HG03103 (cell line): Measurements from ENCODE around the gene CHST15.

Experiments used
- ATAC-seq: cut with Tn5 transposase; IDR thresholded peaks from one replicate; pipeline ENCODE4 v1.9.1; 2021; ENCODE audit warnings: low read depth; ENCODE audit not compliant: unreplicated experiment

Gene CHST15, protein sequence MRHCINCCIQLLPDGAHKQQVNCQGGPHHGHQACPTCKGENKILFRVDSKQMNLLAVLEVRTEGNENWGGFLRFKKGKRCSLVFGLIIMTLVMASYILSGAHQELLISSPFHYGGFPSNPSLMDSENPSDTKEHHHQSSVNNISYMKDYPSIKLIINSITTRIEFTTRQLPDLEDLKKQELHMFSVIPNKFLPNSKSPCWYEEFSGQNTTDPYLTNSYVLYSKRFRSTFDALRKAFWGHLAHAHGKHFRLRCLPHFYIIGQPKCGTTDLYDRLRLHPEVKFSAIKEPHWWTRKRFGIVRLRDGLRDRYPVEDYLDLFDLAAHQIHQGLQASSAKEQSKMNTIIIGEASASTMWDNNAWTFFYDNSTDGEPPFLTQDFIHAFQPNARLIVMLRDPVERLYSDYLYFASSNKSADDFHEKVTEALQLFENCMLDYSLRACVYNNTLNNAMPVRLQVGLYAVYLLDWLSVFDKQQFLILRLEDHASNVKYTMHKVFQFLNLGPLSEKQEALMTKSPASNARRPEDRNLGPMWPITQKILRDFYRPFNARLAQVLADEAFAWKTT

DNA sequence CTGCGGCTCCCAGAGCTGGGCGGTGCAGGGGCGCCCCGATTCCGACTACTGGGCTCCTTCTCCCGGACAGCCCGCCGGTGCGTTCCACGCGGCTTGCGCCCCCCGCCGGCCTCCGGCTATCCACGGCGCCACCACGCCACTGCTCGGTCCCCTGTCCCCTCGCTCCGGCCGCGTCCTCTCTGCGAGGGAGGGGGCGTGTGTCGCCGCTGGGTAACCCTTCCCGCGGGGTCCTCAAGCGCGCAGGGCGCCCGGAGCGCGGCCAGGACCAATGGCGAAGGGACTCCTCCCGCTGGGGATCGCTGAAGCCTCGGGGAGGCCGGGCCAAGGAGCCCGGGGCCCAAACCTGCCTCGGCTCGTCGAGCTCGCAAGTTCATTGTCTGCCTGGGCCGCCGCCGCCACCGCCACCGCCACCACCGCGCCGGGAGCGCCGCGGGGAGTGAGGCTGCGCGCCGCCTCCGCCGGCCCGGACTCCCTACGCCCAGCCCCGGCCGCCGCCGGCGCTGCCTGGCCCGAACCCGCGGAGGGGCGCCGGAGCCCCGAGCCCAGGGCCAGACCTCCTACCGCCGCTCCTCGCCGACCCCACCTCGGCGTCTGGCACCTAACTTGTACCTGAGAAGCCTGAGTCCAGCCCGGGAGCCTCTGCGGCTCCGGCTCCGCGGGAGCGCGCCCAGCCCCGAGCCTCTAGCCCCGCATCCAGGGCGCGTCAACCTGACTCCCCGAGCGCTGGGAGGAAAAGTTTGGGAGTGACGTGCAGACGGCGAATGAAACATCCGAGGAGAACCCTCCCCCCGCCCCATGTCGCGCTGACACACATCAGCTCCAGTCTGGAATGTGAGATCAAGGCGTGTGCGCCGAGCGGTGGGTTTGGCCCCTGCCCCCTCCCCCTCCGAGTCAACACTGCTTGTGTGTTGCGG lies at the start of gene CHST15:
TSS of gene CHST15 (minus strand) at position 739 of the 914 bp plus-strand sequence. CDS start 47,386 bp downstream, outside the sequence.
- no peak for ATAC-seq

DNA sequence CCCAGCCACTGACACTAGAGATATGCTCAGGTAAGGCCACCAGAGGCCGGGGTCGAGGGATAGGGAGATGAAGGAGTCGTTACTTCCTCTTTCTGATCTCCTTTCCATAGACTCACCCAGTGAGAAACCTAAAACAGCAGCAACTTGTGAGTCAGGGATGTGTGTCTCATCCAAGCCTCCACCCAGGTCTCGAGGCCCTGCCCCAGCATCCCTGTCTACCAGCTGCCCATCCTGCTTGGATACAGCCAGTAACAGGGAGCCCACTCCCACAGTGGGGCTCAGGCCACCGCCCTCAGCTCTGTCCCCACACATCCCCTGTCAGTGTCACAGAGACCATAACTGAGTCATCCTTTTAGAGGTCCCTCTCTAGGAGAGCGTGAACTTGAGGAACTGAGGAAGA lies 49.6 kb upstream of the CHST15 start:
- ATAC-seq, result no peak

DNA sequence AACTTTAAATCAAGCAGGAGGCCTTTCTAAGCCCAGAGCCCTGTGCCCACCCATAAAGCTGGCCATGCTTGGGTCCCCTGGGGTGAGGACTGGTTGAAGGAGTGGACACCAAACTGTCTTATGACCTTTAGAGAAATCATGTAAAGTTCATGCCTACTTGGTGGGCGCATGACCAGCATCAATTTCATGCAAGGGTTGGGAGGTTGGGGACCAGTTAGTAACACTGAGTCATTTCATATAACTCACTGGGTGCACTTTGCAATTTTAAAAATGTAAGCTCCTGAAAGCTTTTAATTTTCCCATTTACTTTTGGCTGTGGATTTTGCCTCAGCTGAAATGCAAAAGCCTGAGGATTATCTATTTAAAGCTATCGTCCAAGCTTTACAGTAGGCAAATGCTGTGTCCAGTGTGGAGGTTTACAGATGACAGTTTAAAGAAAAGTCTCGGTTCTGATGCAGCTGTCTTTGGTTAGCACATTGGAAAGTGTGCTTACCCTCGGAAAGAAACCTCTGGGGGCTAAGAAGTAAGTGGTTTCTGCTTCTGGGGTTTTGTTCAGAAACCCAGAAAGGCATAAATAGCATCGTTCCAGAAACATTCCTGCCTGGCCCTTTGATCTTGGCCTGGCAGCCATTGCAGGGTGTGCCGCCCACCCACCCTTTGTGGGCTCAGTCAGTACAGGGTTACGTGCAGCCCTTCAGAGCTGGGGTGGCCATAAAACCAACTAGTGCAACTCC lies 48.8 kb upstream of the CHST15 start:
- ATAC-seq, result no peak

DNA sequence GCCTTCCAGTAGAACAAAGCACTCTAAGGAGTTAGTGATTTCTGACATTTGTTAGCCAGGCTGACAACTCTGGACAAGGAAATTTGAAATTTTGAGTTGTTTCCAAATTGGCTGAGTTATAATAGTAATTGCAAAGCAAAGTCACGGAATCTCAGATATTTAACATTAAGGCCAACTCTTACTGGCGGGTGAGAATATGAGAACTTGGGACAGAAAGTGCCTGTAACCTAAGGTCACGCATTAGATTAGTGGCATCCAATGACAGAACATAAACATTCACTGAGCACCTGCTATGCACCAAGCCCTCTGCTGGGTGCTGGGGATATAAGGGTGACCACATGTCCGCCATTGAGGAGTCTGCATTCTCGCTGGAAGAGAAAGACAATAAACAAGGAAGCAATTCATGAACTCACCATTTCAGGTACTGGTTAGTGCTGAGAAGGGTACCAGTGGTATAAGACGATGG lies 45.5 kb upstream of the CHST15 start:
- ATAC-seq, result no peak

DNA sequence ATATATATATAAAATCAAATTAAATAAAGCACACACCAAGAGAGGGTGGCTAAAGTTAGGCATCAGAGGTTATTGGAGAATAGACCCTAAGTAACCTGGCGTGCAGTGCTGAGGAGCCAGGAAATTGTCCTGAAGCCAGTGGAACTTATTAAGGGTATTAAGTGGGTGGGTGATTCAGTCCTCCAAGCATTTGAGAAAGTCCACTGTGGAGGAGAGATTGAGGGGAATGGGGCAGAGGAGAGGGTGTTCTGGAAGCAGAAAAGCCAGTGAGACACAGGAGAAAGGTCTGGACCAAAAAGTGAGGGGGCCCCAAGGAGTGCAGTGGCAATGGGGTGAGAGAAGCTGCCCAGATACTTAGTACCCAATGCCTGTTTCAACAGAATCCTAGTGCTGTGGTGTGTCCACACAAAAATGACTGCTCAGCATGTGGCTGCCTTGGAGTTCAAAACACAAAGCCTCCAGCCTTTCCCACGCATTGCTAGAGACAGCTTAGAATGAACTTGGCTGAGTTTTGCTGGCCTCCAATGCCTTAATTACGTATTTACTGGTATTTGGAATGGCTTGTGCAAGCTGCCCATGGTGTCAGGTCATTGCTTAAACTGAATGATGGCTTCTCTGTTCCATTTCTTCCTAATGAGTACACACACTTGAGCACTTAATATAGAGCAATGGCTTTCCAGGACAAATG lies 44.9 kb upstream of the CHST15 start:
- no peak for ATAC-seq

DNA sequence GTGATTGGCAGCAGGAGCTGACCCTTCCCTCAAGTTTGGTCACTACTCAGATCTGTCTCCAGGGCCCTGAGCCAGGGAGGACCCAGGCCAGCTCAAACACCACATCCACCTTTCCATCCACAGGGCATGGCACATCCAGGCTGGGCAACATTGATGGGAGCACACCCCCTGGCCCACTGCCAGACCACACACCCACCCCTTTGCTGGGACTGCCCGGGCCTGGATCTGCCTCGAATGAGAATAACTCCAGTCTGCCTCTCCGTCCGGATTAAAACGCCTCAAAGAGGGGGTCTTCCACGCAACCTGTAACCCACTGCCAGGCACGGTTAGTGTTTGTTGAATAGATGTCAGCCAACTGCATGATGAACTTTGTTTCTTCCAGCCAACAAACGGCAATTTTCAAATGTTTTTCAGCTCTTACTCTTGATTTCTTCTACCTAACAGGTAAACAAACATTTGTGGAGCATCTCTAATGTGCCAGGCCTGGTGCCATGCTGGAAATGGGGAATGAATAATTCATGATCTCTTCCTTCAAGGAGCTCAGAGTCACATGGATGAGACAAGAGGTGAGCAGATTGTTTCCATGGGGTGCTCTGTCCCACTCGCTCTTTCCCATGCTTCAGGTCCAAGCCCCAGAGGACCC lies 41.0 kb upstream of the CHST15 start:
- no peak for ATAC-seq

DNA sequence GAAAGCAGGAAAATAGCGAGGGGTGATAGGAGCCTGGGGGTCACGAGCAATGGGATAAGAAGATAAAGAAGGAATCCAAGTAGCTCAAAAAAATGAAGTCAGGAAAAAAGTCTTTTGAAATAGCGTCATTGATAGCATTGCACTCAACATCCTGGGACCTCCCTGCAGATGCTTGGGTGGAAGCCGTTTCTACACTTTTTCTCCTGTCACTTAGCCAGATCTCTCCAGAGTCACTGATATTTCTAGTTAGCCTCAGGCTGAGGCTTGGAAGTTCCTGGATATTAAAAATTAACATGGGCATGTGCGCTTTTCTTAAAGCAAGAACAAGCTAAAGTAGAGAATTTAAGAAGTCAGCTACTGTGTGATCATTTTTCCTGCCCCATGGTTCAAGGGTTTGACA lies 39.5 kb upstream of the CHST15 start:
- no peak for ATAC-seq

DNA sequence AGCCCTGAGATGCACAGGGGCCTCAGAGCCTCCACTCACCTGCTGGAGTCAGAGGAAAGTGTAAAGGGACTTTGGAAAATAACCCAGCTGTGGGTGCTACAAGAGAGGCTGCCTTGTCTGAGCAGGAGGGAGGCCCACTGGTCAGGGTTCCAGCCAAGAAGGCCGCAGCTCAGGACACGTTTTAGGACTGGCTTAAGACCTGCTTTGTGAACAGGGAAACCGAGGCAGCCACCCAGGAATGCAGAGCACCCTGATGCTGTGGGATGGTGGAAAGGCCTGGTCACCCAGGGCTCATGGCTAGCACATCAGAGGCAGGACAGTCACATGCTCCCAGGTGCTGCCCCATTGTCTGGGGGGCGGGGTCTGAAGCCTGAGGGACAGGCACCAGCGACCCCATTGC lies 38.9 kb upstream of the CHST15 start:
- ATAC-seq, result no peak

DNA sequence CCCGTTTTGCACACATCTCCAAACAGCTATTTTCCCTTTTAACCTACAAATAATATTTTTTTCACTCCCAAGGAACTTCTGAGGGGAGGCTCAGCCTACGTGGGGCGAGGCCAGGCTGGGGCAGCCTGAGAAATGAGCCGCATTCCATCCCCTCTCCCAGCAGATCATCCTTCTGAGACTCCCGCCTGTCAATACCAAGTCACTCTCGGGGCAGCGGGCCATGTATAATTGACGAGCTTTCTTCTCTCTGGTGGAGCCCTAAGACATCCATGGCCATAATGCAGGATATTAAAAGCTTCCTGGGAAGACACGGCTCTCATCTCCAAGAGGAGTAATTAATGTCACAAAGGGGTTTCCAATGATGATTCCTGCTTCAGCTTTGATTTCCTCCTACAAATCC lies 37.8 kb upstream of the CHST15 start:
- ATAC-seq, result no peak

DNA sequence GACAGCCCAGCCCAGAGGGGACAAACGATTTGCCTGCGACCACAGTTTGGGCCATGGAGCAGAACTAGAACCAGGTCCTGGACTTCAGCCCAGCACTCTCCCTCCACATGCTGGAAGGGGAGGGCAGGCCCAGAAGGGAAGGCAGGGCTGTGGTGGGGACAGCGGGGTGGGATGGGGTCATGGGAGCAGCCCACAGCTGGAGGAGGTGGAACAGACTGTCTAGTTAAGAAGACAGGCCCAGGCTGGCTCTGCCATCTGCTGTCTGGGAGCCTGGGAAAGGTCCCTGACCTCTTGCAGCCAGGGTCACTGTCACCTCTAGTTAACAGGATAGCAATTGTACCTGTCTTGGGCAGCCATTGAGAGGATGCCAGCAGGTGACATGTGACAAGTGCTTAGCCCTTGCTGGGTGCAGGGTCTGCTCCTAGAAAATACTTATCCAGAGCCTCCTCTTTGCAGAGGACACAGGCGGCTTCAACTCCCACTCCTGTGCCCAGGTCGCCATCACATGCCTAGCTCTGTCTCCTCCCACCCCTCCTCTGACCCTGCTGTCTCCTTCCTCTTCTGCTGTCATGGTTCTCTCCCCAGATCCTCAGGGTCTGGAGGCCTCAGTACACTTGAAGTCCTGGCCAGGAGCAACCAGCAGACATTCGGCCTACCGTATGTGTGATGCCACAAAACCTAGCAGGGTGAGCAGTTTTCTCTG lies 37.0 kb upstream of the CHST15 start:
- ATAC-seq, result no peak

DNA sequence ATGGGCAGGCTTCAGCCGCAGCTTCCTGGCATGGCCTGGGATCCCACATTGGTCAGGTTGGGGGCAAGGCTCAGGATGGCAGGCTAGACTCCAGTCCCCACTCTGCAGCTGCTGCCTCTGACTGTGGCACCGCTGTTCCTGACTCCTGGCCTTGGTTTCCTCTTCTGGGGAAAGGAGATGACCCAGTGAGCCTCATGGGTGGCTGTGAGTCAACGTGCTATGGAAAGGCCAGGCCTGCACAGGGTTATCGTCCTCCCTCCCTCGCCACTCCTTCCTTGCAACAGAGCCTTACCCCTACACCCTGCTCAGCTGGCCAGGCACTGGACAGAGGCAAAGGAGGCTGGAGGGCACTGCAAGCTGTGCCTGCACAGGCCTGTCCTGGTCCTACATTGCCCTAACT lies 36.1 kb upstream of the CHST15 start:
- no peak for ATAC-seq

DNA sequence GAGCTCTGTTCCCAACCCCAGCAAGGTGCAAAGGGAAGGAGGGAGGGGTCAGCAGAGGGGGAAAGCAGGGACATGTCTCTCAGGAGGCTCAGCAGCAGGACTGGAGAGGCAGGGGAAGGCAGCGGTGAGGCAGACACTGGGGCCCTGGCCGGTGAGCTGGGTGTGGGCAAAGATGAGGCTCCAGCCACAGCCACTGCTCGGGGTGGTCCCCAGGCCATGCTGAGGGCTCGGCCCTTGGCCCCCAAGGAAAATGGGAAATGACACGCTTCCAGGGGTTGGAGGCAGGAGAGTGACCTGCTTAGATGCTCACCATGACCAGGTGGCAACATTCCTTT lies 35.4 kb upstream of the CHST15 start:
- ATAC-seq, result no peak

DNA sequence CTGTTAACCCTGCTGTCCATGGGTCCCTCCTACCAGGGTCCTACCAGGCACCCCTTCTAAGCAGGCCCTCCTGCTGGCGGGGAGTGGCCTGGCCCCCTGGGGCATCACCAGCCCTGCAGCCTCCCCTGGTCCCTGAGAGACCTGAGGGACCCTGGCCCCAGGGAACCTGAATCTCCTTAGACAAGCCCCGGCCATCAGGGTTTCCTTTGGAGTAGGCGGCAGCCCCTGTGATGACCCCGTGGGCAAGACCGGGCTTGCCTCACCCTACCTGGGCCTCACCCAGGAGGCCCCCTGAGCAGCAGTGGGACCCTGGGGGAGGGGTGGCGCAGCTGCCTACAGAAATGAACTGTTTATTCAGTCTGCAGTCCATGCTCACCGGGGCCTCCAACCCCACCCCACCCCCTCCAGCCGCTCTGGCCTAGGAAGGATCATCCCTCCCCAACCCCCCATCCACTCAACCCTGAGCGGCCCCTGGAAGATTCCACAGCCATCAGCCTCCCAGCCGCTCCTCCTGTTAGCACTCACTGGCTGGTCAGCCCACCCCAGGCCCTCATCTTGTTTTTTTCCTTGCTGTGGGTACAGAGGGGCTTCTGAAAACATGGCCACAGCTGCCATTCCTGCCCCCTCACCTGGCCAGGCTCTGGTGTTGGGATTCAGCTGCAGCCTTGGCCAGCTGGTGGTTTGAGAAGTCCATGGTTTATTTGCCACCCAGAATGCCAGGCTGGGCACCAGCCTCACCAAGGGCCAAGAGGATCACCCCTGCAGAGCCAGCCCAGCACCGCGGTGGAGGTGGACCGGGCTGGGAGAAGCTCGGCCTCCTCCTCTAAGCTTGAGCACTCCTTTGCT lies 34.8 kb upstream of the CHST15 start:
- no peak for ATAC-seq

DNA sequence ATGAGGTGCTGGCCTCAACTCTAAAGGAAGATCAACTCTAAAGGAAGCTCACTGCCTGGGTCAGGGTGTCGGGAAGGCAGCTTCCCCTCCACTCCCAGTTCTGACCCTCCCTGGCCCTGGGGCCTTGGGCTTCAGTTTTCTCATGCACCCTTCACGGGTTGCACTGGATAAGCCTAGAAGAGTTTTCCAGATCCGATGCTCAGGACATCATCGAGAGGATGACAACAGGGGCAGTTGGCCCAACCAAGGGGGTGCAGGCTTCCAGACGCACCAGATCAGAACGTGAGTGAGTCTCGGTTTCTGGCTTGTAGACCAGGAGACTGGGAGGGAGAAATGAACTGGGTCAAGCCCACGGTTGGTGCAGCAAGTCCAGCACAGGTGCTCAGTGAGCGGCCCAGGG lies 34.2 kb upstream of the CHST15 start:
- no peak for ATAC-seq

DNA sequence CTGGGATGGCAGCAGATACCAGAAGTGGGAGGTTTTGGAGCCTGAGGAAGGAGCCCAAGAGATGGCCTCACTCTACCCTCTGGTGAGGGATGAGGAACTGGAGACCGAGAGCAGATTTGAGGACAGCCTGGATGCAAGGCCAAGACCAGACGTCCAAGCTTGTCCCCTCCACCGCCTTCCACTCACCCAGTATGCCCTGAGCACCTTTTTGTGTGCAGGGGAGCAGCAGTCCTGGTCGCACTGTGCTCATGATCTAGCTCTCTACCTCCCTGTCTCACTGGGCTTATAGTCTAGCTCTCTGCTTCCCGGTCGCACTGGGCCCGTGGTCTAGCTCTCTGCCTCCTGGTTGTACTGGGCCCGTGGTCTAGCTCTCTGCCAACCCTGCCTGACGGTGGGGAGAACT lies 33.6 kb upstream of the CHST15 start:
- no peak for ATAC-seq

DNA sequence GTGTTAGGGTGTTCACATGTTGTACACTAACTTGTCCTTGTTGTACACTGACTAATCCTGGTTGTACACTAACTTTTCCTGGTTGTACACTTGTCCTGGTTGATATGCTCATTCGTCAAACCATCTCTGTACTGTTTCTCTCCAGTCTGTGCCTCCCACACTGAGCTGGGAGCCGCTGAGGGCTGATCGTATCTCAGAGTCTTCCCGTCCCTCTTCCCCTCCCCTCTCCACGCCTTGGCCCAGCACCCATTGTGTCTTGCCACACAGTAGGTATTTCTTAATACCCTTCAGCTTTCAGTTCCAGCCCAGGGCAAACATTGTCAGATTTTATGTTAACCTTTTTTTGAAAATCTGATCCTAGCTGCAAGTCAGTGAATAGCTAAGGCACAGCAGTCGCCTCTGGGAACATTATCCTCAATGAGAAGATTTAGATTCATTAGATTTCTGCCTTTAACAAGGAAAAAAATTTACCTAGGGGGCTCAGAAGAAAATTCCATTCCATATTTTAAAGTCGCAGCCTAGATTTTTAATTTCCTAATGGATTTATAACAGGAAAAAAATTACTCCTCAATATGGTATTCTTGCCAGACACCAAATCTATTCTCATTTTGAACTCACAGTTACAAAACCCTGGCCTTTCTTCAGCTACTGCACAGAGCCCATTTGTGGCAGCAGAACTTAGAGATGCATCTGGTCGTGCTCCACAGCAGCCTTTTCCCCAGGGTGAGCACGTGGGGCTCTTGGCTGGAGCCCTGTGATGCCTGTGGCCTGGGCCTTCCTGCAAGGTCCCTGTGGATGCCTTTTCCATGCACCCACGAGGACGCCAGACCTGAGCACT lies 33.0 kb upstream of the CHST15 start:
- no peak for ATAC-seq
